ENCODE data around the gene CD99. TPM values are rescaled to one million over a fixed set of nuclear protein-coding genes. Genes with fewer than 3 reads are reported as not detected.

Gene CD99
- total and polyA plus RNA-seq, 4 donors: 118 to 266 (median 189) TPM

DNA sequence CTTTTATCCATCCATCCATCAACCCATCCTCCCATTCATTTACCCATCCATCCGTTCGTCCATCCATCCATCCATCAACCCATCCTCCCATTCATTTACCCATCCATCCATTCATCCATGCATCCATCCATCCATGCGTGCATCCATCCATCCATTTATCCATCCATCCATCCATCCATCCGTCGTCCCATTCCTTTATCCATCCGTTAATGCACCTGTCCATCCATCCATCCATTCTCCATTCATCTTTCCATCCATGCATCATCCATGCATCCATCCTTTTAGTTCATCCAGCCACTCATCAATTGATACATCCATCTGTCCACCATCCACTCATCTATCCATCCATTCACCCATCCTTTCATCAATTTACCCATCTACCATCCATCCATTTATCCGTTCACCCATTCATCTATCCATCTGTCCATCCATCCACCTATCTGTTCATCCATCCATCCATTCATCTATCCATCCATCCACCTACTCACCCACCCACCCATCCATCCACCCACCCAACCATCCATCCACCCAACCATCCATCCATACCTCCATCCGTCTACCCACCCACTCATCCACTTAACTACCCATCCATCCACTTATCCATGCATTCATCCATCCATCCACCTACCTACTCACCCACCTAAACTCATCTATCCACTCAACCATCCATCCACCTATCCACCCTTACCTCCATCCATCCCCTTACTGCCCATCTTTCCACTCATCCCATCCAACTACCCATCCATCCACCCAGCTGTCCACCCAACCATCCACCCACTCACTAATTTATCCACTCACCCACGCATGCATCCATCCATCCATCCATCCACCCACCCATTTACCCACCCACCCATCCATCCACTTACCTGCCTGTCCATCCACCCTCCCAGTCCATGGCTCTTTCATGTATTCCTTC lies 9.6 kb downstream of the CD99 start:
- TF ChIP-seq, protein P1, sequence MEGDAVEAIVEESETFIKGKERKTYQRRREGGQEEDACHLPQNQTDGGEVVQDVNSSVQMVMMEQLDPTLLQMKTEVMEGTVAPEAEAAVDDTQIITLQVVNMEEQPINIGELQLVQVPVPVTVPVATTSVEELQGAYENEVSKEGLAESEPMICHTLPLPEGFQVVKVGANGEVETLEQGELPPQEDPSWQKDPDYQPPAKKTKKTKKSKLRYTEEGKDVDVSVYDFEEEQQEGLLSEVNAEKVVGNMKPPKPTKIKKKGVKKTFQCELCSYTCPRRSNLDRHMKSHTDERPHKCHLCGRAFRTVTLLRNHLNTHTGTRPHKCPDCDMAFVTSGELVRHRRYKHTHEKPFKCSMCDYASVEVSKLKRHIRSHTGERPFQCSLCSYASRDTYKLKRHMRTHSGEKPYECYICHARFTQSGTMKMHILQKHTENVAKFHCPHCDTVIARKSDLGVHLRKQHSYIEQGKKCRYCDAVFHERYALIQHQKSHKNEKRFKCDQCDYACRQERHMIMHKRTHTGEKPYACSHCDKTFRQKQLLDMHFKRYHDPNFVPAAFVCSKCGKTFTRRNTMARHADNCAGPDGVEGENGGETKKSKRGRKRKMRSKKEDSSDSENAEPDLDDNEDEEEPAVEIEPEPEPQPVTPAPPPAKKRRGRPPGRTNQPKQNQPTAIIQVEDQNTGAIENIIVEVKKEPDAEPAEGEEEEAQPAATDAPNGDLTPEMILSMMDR (IDR thresholded peaks at IDR 0.05; ENCODE audit: control extremely low read depth, extremely low read depth): no peak
- Histone ChIP-seq H3K4me3 (no peak overlapping the region), H3K27me3 (ENCODE audit: control insufficient read depth in 3 of 3, insufficient read depth in 3 of 3, low read length in 2 of 3) (peaks cover 0 to 6% (median 0%) of the 10 kb centered on the region in 3 donors), H3K36me3 (ENCODE audit: control insufficient read depth in 4 of 4, insufficient read depth in 4 of 4, low read length in 4 of 4) (peaks cover 0 to 8% (median 3%) of the 10 kb centered on the region in 4 donors), H3K27ac (ENCODE audit: low read depth in 1 of 2, low read length in 1 of 2) (peak overlapping the region in 1 of 2 donors; percentile 5), H3K4me1 (ENCODE audit: control insufficient read depth in 5 of 5, insufficient read depth in 5 of 5, low read length in 5 of 5) (peaks cover 0 to 64% (median 3%) of the 10 kb centered on the region in 5 donors), H3K9ac (ENCODE audit: insufficient read depth in 1 of 2, low read length in 2 of 2) (no peak overlapping the region), H3K9me3 (ENCODE audit: control insufficient read depth in 4 of 4, insufficient read depth in 3 of 4, low read length in 3 of 4) (no peaks in the 10 kb centered on the region)
- ATAC-seq (ENCODE audit: insufficient read depth, low FRiP score) (no peak), DNase-seq (no peak)
- WGBS, 2 donors: 98 to 99% methylated on average over 9 of the region's 9 CpGs

DNA sequence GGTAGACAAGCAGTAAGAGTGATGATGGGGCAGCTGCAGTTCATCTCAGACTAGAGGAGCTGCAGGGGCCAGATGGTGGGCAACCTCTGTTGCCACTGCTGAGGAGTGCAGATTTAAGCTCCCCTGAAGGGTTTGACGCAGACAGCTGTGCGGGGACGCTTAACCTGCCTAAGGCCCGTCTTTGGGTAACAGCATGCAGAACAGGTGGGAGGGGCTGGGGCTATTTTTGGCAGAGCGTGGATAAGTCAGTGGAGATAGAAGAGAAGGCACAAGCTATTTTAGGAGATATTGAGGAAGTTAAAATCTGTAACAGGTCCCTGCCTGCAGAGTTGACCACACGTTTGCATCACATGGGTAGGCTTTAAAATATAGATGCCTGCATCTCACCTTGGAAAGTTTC lies 10.5 kb downstream of the CD99 start:
- DNase-seq (no peak), ATAC-seq (ENCODE audit: insufficient read depth, low FRiP score) (no peak)
- H3K9me3 ChIP-seq (ENCODE audit: control insufficient read depth in 4 of 4, insufficient read depth in 3 of 4, low read length in 3 of 4): no peaks in the 10 kb centered on the region
- H3K4me1 ChIP-seq (ENCODE audit: control insufficient read depth in 5 of 5, insufficient read depth in 5 of 5, low read length in 5 of 5): peaks cover 0 to 65% (median 3%) of the 10 kb centered on the region in 5 donors
- no peak overlapping the region for H3K4me3 ChIP-seq
- H3K9ac ChIP-seq (ENCODE audit: insufficient read depth in 1 of 2, low read length in 2 of 2): no peak overlapping the region
- 43 to 68% methylated on average over 6 of the region's 6 CpGs for WGBS, 2 donors
- H3K27ac ChIP-seq (ENCODE audit: low read depth in 1 of 2, low read length in 1 of 2): peak overlapping the region in 1 of 2 donors; percentile 72
- H3K27me3 ChIP-seq (ENCODE audit: control insufficient read depth in 3 of 3, insufficient read depth in 3 of 3, low read length in 2 of 3): peaks cover 0 to 6% (median 0%) of the 10 kb centered on the region in 3 donors
- TF ChIP-seq, protein P1 (IDR thresholded peaks at IDR 0.05; ENCODE audit: control extremely low read depth, extremely low read depth): no peak
- H3K36me3 ChIP-seq (ENCODE audit: control insufficient read depth in 4 of 4, insufficient read depth in 4 of 4, low read length in 4 of 4): peaks cover 0 to 8% (median 3%) of the 10 kb centered on the region in 4 donors

DNA sequence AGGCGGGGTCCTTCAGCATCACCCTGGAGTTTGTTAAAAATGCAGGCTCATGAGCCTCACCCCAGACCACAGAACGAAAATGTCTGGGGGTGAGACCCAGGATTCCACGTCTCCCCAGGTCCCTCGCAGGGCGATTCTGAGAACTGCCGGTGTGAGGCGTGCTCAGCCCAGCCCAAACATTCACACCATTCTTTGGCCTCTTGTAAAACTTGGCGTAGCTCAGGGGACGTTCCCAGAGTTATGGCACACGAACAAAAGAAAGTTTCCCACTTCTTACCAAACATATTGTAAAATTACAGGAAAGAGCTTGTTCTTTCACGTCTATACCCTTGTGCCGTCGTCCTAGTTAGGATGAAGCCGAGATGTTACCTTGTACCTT lies 12.9 kb downstream of the CD99 start:
- H3K27ac ChIP-seq (ENCODE audit: low read depth in 1 of 2, low read length in 1 of 2): peak overlapping the region; percentile 76 to 81

More for the DNA sequence above, 12.9 kb downstream of the CD99 start:
- Histone ChIP-seq H3K4me1 (ENCODE audit: control insufficient read depth in 5 of 5, insufficient read depth in 5 of 5, low read length in 5 of 5) (peaks cover 7 to 68% (median 10%) of the 10 kb centered on the region in 5 donors), H3K27me3 (ENCODE audit: control insufficient read depth in 3 of 3, insufficient read depth in 3 of 3, low read length in 2 of 3) (peaks cover 0 to 8% (median 0%) of the 10 kb centered on the region in 3 donors), H3K36me3 (ENCODE audit: control insufficient read depth in 4 of 4, insufficient read depth in 4 of 4, low read length in 4 of 4) (peaks cover 0 to 8% (median 2%) of the 10 kb centered on the region in 4 donors), H3K4me3 (no peak overlapping the region), H3K9ac (ENCODE audit: insufficient read depth in 1 of 2, low read length in 2 of 2) (no peak overlapping the region), H3K9me3 (ENCODE audit: control insufficient read depth in 4 of 4, insufficient read depth in 3 of 4, low read length in 3 of 4) (no peaks in the 10 kb centered on the region)
- ATAC-seq (ENCODE audit: insufficient read depth, low FRiP score): no peak
- DNase-seq: peak in 2 of 3 donors; percentile 39 to 41
- TF ChIP-seq, protein P1 (IDR thresholded peaks at IDR 0.05; ENCODE audit: control extremely low read depth, extremely low read depth): no peak
- WGBS, 2 donors: 54 to 65% methylated on average over 14 of the region's 14 CpGs

All from lung (tissue), 12 donors.